Liver (tissue), 9 donors: ENCODE measurements around the gene SLC22A5. TPM values are rescaled to one million over a fixed set of nuclear protein-coding genes. Genes with fewer than 3 reads are reported as not detected.

Experiments
- DNase-seq: peaks from one replicate; pipeline ENCODE4 v3.0.0-alpha.2; 2017; ENCODE audit warnings: low spot score
- H3K27ac ChIP-seq, 2 donors: one replicate each; pipeline ENCODE4 v1.7.0; 2013; ENCODE audit warnings: inconsistent platforms in 2 of 2, low read length in 2 of 2, control low read depth in 1 of 2, low read depth in 1 of 2, mild to moderate bottlenecking in 1 of 2
- H3K27me3 ChIP-seq, 4 donors: one replicate each; pipeline versions ENCODE4 v1.6.1 to v1.7.0; 2013; ENCODE audit warnings: low read length in 3 of 4, inconsistent platforms in 1 of 4, mild to moderate bottlenecking in 1 of 4, moderate library complexity in 1 of 4; ENCODE audit not compliant: control insufficient read depth in 4 of 4, insufficient read depth in 4 of 4
- H3K36me3 ChIP-seq, 4 donors: one replicate each; pipeline versions ENCODE4 v1.6.1 to v1.7.0; 2013; ENCODE audit warnings: low read length in 3 of 4, mild to moderate bottlenecking in 3 of 4, low read depth in 1 of 4, moderate library complexity in 1 of 4; ENCODE audit not compliant: control insufficient read depth in 4 of 4, insufficient read depth in 3 of 4
- H3K4me1 ChIP-seq, 4 donors: one replicate each; pipeline versions ENCODE4 v1.6.1 to v1.7.0; 2013; ENCODE audit warnings: low read length in 3 of 4, mild to moderate bottlenecking in 3 of 4, moderate library complexity in 1 of 4; ENCODE audit not compliant: control insufficient read depth in 4 of 4, insufficient read depth in 4 of 4
- H3K4me3 ChIP-seq, 3 donors: one replicate each; pipeline versions ENCODE4 v1.6.1 to v1.7.0; 2013; ENCODE audit warnings: low read length in 3 of 3, control low read depth in 1 of 3, low read depth in 1 of 3, mild to moderate bottlenecking in 1 of 3
- H3K9ac ChIP-seq, 2 donors: one replicate each; pipeline ENCODE4 v1.7.0; 2013; ENCODE audit warnings: low read length in 2 of 2, mild to moderate bottlenecking in 2 of 2, moderate library complexity in 2 of 2, control low read depth in 1 of 2, low read depth in 1 of 2
- H3K9me3 ChIP-seq, 4 donors: one replicate each; pipeline versions ENCODE4 v1.6.1 to v1.7.0; 2013; ENCODE audit warnings: low read length in 3 of 4; ENCODE audit not compliant: control insufficient read depth in 4 of 4
- EGR1 ChIP-seq, 2 donors: IDR thresholded peaks; 2 replicates each; pipeline ENCODE4 v1.6.1; 2016 to 2018; ENCODE audit warnings: antibody characterized with exemption in 2 of 2, low read depth in 2 of 2
- FOXA2 ChIP-seq: IDR thresholded peaks from 2 replicates; pipeline ENCODE4 v1.6.1; 2016; ENCODE audit warnings: antibody characterized with exemption
- GABPA ChIP-seq, 2 donors: IDR thresholded peaks in 1 of 2; conservative IDR thresholded peaks in 1 of 2; 2 replicates each; pipeline ENCODE4 v1.6.1; 2016; ENCODE audit warnings: antibody characterized with exemption in 2 of 2, mild to moderate bottlenecking in 1 of 2, moderate library complexity in 1 of 2
- HNF4G ChIP-seq: IDR thresholded peaks from 2 replicates; pipeline ENCODE4 v1.6.1; 2016; ENCODE audit warnings: antibody characterized with exemption
- JUND ChIP-seq, 2 donors: IDR thresholded peaks; 2 replicates each; pipeline ENCODE4 v1.6.1; 2016; ENCODE audit warnings: antibody characterized with exemption in 2 of 2
- MAX ChIP-seq: IDR thresholded peaks from 2 replicates; pipeline ENCODE4 v1.6.1; 2016; ENCODE audit warnings: antibody characterized with exemption
- NR2F2 ChIP-seq: IDR thresholded peaks from 2 replicates; pipeline ENCODE4 v1.6.1; 2016; ENCODE audit warnings: antibody characterized with exemption
- RAD21 ChIP-seq, 2 donors: IDR thresholded peaks; 2 replicates each; pipeline ENCODE4 v1.6.1; 2016; ENCODE audit warnings: antibody characterized with exemption in 2 of 2, mild to moderate bottlenecking in 2 of 2
- RXRA ChIP-seq, 2 donors: IDR thresholded peaks; 2 replicates each; pipeline ENCODE4 v1.6.1; 2017 to 2018; ENCODE audit warnings: antibody characterized with exemption in 2 of 2, mild to moderate bottlenecking in 1 of 2
- SP1 ChIP-seq: IDR thresholded peaks from 2 replicates; pipeline ENCODE4 v1.6.1; 2018; ENCODE audit warnings: antibody characterized with exemption, mild to moderate bottlenecking
- TAF1 ChIP-seq: conservative IDR thresholded peaks from 2 replicates; pipeline ENCODE4 v1.6.1; 2016; ENCODE audit warnings: antibody characterized with exemption, mild to moderate bottlenecking
- YY1 ChIP-seq: IDR thresholded peaks from 2 replicates; pipeline ENCODE4 v1.6.1; 2016; ENCODE audit warnings: antibody characterized with exemption, mild to moderate bottlenecking
- WGBS: extraction: QIAGEN DNeasy Blood & Tissue Kit; methylation state at CpG from one replicate; pipeline ENCODE4 v1.1.7; 2013; 5-methylcytosine and 5-hydroxymethylcytosine counted together
- polyA plus RNA-seq, 2 donors: library from polyadenylated mRNA; stranded (reverse) in 1 of 2; unstranded in 1 of 2; fragments of 200-250 nt in 1 of 2; fragments of >200 nt in 1 of 2; fragmentation: Nextera tagmentation in 1 of 2; extraction: Ambion mirVana in 1 of 2; gene quantifications; one replicate each; pipeline versions ENCODE4 v1.2.1 to v1.2.3, GENCODE V29; 2013 to 2015
- total RNA-seq, 2 donors: library from RNA; depleted of rRNA; stranded (reverse); fragments of >200 nt; gene quantifications; one replicate each; pipeline ENCODE4 v1.2.3, GENCODE V29; 2014
- TF ChIP-seq, protein P1 (sequence below): IDR thresholded peaks from 2 replicates; pipeline ENCODE4 v1.6.1; 2016; ENCODE audit warnings: antibody characterized with exemption, mild to moderate bottlenecking
- TF ChIP-seq, protein P2 (sequence below): IDR thresholded peaks from 2 replicates; pipeline ENCODE4 v1.6.1; 2016; ENCODE audit warnings: antibody characterized with exemption
- TF ChIP-seq, protein P3 (sequence below): fragments of 150-350 bp; IDR thresholded peaks from 2 replicates; pipeline ENCODE4 v1.5.1; 2017; ENCODE audit warnings: improper control_type of control experiment, low read depth, low read length; ENCODE audit not compliant: missing input control
- donor health status: healthy.
- donor health status: healthy.
- donor health status: healthy.
- donor health status: healthy.
- donor health status: healthy.

The SLC22A5 gene
- total and polyA plus RNA-seq, 4 donors: 3.4 to 12.7 (median 8.5) TPM

GRCh38 chr5:132383984-132384383 lies 14.5 kb downstream of the SLC22A5 start:
- no peaks in the 10 kb centered on the region for H3K9me3 ChIP-seq
- no peak for DNase-seq

GRCh38 chr5:132384506-132385050 lies 15.1 kb downstream of the SLC22A5 start:
- Histone ChIP-seq H3K9ac (no peak overlapping the region), H3K36me3 (peaks cover 0 to 11% (median 4%) of the 10 kb centered on the region in 4 donors), H3K4me3 (no peak overlapping the region), H3K4me1 (peaks cover 3 to 28% (median 21%) of the 10 kb centered on the region in 4 donors), H3K27ac (no peak overlapping the region), H3K9me3 (no peaks in the 10 kb centered on the region), H3K27me3 (no peaks in the 10 kb centered on the region)
- DNase-seq: no peak
- TF ChIP-seq GABPA (IDR thresholded peaks at IDR 0.05 in 1 of 2, conservative IDR thresholded peaks at IDR 0.05 in 1 of 2) (no peak), TAF1 (no peak), HNF4G (no peak), FOXA2 (no peak), MAX (no peak), EGR1 (IDR thresholded peaks at IDR 0.05; ENCODE audit: low read depth in 2 of 2) (no peak), SP1 (no peak), RAD21 (IDR thresholded peaks at IDR 0.05) (no peak), NR2F2 (no peak), YY1 (no peak), RXRA (IDR thresholded peaks at IDR 0.05) (no peak), JUND (IDR thresholded peaks at IDR 0.05) (no peak)
- TF ChIP-seq, protein P1, sequence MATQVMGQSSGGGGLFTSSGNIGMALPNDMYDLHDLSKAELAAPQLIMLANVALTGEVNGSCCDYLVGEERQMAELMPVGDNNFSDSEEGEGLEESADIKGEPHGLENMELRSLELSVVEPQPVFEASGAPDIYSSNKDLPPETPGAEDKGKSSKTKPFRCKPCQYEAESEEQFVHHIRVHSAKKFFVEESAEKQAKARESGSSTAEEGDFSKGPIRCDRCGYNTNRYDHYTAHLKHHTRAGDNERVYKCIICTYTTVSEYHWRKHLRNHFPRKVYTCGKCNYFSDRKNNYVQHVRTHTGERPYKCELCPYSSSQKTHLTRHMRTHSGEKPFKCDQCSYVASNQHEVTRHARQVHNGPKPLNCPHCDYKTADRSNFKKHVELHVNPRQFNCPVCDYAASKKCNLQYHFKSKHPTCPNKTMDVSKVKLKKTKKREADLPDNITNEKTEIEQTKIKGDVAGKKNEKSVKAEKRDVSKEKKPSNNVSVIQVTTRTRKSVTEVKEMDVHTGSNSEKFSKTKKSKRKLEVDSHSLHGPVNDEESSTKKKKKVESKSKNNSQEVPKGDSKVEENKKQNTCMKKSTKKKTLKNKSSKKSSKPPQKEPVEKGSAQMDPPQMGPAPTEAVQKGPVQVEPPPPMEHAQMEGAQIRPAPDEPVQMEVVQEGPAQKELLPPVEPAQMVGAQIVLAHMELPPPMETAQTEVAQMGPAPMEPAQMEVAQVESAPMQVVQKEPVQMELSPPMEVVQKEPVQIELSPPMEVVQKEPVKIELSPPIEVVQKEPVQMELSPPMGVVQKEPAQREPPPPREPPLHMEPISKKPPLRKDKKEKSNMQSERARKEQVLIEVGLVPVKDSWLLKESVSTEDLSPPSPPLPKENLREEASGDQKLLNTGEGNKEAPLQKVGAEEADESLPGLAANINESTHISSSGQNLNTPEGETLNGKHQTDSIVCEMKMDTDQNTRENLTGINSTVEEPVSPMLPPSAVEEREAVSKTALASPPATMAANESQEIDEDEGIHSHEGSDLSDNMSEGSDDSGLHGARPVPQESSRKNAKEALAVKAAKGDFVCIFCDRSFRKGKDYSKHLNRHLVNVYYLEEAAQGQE: no peak
- TF ChIP-seq, protein P2, sequence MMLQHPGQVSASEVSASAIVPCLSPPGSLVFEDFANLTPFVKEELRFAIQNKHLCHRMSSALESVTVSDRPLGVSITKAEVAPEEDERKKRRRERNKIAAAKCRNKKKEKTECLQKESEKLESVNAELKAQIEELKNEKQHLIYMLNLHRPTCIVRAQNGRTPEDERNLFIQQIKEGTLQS: no peak
- TF ChIP-seq, protein P3, sequence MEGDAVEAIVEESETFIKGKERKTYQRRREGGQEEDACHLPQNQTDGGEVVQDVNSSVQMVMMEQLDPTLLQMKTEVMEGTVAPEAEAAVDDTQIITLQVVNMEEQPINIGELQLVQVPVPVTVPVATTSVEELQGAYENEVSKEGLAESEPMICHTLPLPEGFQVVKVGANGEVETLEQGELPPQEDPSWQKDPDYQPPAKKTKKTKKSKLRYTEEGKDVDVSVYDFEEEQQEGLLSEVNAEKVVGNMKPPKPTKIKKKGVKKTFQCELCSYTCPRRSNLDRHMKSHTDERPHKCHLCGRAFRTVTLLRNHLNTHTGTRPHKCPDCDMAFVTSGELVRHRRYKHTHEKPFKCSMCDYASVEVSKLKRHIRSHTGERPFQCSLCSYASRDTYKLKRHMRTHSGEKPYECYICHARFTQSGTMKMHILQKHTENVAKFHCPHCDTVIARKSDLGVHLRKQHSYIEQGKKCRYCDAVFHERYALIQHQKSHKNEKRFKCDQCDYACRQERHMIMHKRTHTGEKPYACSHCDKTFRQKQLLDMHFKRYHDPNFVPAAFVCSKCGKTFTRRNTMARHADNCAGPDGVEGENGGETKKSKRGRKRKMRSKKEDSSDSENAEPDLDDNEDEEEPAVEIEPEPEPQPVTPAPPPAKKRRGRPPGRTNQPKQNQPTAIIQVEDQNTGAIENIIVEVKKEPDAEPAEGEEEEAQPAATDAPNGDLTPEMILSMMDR: no peak
- WGBS: 91% methylated on average over 4 of the region's 4 CpGs

More at GRCh38 chr5:132383984-132384383, 14.5 kb downstream of the SLC22A5 start:
- Histone ChIP-seq H3K36me3 (peaks cover 0 to 6% (median 2%) of the 10 kb centered on the region in 4 donors), H3K4me1 (peaks cover 3 to 28% (median 18%) of the 10 kb centered on the region in 4 donors), H3K9ac (no peak overlapping the region), H3K4me3 (no peak overlapping the region), H3K27ac (no peak overlapping the region), H3K27me3 (no peaks in the 10 kb centered on the region)
- no peak for TF ChIP-seq RXRA (IDR thresholded peaks at IDR 0.05)
- 92% methylated on average over 5 of the region's 5 CpGs for WGBS
